Brain pericyte (primary cell): Measurements from ENCODE around the gene BTBD9.

ENCODE experiments used
- DNase-seq: peaks from one replicate; pipeline ENCODE4 v3.0.0-alpha.2; 2012; ENCODE audit warnings: low read depth, low spot score

The BTBD9 gene

DNA sequence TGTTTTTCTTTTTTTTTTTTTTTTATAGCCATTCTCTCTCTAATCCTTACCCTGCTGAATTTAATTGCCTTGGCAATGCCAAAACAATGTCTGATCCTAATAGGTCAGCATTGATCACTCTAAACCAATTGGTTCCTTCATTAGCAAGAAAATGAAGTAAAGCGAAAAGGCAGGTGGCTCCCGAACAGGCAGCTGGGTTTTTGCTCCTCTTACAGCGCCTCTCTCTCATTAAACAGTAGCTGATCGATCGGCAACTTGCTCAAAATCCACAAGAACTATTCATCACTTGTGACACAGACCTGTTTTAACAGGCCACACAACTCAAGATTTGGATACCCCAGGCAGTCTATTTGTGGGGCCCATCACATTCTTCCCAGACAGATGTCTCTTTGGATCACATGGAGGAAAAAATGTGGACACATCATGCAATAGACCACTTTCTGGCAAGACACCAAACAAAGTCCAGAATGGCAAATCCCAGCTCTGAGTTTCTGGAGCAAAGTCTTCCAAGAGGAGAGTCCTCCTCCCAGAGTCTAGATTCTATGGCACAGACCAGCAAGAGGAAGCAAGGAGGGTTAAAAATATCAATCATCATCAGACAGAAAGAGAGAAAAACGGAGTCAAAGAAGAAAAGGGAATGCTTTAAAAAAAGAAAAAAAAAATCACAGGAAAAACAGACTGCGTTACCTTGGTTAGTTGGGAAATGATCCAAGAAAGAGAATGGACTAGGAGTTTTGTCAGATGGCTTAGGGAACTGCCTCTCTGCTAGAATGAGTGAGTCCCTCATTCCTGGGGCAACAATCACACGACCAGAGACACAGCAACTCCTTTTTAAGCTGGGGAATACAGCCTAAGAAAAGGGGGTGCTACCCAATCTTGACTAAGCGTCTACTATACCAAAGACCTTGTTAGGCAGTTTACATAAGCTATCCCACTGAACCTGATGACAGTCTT is 247.8 kb downstream of the BTBD9 start:
- no peak for DNase-seq

DNA sequence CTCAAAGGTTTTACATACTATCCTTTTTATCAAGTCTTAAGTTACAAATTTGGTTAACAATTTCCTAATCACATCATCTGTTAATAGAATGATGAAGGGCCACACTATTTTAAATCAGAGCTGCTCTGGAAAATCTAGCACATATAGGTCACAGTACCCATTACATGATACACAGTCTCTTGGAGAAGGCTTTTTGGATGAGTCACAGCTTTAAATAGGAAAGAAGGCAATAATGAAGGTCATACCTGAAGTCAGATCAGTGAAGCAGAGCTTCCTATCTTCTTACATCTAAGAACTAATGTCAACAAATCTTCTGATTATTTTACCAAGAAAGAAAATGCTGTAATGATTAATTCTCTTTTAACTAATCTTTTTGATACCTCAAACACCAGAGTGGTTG is 248.5 kb downstream of the BTBD9 start:
- DNase-seq, result no peak

DNA sequence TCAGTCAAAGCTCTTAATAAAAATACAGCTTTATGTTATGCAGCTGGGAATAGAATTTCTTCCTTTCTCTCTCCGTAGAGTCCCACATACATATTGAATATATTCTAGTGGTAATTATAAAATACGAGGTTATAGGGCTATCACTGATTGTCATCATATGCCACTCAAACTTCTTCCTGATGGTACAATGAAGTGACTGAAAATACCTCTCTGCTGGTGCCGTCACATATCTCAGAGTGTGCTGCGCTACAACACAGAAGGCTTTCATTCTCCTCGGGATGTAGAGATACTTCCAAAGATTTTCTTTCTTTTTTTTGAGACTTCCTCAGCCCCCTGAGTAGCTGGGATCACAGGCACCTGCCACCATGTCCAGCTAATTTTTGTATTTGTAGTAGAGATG is 249.9 kb downstream of the BTBD9 start:
- no peak for DNase-seq

DNA sequence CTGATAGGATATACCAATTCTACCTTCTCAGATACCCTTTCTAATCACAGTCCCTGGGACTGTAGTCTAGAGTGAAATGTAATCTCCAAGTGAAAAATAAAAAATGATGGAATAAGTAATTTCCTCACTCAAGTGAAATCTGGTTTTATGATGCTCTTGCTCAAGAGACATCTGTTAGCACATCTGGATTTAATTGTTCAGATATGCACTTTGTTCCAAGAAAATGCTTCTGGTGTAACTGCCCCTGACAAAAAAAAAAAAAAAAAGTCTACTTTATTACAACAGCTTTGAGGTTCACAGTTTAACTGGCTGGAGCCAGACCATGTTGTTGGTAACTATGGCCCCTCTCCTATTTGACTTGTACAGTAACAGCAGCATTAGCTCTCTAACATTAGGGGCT is 251.8 kb downstream of the BTBD9 start:
- DNase-seq, result no peak

DNA sequence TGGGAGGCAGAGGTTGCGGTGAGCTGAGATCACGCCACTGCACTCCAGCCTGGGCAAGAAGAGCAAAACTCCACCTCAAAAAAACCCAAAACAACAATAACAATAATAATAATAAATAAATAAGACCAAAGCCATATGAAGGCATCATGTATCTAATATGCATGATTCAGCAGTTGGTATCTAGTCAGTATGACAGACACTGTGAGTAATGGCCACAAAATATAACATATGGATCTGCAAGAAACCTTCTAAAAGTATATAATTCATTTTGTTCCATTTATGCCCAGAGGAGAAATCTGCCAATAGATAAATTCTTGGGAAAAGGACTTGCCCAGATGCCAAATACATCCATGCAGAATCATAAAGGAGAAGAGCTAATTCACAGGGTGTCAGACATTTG is 252.3 kb downstream of the BTBD9 start:
- DNase-seq, result no peak

DNA sequence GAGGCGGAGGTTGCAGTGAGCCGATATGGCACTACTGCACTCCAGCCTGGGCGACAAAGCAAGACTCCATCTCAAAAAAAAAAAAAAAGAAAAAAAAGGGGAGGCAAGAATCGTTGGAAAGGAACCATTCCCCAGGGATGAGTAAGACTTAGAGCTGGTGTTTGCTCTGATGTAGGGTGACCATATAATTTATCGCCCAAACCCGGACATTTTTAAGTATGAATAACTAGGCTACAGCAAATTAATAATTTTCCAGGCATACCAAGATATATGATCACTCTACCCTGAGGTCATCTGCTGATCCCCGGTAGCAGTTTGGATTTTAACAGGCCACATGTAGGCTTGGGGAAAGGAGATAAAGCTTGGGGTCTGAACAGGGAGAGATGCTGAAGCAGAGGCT is 260.9 kb downstream of the BTBD9 start:
- DNase-seq, result no peak

DNA sequence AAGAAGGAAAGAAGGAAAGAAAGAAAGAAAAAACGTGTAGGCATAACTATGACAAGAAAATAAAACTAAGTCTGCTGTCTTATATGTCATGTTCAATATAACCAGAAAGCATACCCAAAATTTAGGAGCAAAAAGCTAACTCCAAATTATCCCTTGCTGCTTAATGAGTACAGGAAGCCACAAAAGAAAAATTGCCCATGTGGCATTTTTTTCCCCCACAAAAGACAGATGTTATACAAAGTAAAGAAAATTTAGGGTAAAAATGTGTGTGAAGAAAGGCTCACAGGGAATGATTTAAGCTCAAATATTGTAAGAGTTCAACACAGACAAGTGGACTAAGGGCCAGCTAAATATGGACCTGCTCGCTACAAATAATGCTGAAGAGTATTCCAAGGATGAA is 263.8 kb downstream of the BTBD9 start:
- DNase-seq, result no peak

DNA sequence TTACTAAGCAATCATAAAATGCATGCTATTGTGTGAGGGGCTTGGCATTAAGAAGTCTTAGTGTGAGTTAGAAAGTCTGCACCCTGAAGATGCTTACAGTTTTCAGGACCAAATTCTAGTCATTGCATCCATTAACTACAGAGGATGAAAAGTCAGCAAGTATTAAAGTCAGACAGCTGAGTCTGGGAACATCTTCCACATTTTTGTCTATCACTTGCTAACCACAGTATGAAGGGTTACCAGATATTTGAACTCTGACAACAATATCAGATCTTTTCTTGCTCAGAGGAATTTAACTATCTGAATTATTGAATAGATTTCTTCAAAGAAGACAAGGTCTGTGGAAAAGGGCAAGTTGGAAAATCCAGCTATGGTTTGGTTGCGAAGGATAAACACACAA is 264.4 kb downstream of the BTBD9 start:
- no peak for DNase-seq

DNA sequence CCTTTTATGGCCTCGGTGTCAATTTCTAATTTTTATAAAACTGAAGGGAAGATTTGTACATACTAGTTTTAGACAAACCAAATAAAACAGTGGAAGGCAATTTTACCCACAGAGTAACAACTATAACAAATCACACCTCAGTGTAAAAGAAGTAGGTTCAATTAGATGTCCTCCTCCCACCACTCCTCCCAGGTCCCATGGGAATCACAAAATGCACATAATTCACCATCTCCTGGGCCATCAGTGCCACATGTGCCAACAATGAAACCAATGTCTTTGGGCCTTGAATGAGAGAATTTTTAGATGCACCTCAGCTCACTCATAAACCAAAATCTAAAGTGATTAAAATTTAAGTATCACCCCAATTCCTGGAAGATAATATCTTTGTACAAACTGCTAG is 267.8 kb downstream of the BTBD9 start:
- DNase-seq, result no peak

DNA sequence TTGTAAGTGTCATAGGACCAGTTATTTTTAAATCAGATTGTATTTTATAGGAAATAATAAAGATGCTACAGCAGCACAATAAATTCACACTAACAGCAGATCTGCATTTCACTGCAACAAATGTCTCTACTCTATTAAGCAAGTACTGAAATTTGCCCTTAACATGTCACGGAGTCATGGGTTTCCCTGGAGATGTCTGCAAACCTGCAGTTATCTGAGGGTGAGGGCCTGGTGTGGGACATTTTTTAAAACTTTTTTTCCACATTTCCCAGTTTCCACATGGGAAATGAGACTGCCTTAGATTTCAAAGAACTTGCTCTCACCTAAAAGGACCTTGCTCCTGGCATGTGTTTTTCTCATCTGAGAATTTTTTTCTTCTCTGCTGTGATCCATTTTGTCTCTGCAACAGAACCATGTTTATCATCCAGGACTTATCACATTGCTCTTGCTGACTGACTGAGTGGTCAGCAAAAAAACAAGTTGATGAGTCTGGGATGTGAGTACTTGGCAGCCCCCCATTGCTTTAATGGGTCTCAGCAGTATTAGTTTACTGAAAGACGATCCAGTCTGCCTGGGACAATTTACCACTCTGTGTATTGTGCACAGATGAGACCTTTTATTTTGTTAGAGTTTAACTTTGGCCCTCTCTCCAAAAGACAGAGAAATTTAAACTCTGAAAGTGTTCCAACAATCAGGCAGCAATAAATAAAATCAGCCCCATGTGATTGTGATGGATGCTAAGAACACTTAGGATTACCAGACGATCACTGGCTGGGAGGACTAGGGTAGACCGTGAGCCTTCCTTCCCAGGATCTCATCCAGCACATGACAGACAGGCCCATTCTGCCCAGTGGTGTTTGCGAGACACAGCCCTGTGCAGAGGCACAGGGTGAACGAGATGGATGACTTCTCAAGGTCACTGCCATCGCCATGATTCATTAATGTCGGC is 268.8 kb downstream of the BTBD9 start:
- DNase-seq, result no peak

DNA sequence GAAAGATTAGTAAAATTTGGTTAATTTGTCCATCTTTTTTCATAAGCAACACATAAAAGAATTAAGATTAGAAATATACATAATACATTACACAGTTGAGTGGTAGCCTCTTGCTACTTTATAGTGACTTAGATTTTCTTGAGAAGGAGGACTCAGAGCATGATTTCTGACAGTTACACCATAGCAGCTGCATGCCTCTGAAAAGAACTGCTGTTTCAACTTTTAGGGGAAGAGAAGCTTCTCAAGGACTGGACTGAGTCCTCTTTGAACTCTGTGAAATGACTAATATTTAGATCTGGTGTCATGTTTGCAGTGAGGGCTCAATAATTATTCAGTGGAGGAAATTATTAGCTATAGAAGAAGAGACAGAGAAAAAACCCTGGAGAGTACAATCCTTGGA is 272.5 kb downstream of the BTBD9 start:
- no peak for DNase-seq

DNA sequence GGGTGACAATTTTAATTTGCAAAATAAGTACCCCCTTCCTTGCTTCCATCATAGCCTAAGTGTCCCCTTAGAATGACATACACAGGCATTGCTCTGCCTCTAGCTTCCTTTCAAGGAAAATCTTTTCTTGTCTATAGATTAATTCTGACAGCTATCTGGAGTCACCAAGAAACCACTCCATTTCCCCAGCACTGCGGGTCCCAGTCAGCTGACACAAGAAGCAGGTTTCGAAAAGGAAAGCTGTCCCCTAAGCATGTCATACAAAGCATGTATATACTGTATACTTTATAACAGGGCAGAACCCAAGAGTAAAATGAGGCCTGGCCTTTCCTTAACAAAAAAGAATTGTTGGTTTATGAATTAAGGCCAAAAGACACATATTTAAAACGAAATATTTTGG is 273.5 kb downstream of the BTBD9 start:
- DNase-seq, result no peak

DNA sequence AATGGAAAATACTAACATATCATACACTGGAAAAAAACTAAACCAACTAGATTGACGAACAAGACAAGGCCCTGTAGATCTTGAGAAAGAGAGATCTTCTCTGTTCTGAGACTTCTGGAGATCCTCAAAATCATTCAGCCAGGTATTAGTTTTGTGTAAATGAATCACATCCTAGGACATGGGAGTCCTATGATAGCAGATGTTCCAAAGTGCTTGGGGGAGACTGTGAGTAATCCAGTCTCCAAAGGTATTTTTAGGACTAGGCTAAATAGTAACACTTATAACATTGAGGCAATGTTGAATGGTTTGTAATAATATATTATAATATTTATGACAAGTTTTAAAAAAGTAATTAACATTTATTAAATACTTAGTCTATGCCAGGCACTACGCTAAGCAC is 275.0 kb downstream of the BTBD9 start:
- no peak for DNase-seq

DNA sequence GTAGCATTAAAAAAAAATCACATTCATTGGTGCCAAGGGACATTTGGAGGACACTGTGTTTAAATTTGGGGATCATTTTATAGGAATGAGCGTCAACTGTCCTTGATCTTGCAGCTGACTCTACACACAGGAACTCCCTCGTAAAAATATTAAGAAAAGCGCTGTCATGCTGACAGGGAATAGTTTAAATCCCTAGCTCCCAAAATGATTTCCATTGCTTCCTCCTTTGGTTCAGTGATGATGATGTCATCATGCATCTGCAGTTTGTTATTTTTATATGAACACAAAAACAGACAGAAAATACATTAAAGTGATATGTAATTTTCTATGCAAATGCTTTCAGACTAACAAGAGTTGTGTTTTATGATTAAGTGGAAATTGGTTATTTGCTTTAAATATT is 275.6 kb downstream of the BTBD9 start:
- no peak for DNase-seq

DNA sequence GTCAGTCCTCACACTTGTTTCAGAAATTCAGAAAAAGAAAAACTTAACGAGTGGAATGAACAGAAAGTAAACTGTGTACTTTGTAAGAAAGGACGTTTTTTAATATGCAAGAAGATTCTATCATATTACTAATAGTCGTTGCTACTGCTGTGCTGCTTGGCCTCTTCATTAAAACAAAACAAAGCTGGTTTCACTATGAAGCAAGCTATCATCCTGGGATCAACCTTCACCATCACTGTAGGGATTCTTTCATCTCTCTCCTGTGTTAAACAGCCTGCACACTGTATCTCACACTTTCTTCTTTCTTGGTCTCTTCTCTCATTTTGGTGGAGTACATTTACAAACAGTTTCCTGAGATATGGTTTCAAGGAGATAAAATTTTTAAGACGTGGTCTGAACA is 284.2 kb downstream of the BTBD9 start:
- DNase-seq, result no peak

DNA sequence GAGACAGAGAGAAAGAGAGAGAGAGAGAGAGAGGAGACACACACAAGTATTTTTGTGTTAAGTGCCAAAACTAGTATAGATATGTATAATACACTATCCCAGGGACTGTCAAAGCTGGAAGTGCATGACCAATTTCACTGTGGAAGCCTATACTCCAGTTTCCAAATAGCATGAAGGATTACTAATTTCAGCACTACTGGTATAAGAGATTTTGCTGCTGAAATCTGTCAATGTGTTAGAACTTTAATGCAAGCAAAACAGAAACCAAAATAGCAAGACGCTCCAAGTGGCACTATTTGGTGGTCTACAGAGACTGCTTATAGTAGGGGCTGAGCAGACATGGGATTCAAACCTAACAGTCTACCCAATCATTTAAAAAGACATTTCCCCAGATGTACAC is 284.8 kb downstream of the BTBD9 start:
- DNase-seq, result no peak

DNA sequence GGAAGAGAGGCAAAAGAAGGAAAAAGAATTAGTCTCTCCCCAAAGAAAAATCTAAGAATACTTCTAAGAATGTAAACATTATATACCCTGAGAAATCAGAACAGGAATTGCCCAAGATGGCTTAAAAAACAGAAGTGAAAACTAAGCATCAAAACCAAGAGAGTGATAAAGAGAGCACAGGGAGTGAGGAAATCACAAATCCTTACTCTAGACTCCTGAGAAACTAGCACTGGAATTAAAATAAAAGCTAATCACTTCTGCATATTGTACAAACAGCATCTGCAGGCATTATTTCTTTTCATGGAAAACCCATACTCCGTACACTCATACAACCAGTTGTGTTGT is 285.7 kb downstream of the BTBD9 start:
- no peak for DNase-seq

DNA sequence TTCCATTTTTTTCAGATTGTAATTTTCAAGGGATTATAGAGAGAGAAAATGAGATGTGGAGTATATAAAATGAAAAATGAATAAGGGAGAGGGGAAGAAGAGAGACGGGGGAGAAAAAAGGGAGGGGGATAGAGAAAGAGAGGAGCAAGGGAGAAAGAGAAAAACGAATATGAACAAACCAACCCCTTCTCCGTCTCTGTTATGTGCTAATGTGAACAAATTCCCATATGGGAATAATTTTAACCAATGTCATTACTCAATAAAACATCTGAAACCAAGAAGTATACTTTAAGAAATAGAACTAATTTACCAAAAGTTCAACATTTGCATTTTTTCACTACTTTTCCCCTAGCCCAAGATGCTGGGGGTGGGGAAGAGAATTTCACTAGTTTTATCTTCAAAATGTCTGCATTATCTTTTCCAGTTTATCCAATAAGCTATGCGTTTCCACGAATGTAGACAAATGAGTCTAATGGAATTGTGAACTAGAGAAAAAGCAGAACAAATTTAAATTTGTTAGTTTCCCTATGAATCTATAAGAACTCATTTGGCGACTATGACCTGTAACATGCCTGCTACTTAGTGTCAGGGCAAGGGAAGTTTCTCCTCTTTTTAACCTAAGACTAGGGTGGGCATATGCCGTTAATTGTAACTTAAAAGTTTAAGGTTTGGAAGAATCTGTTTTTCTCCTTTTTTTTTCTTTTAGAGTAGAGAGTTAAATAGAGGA is 286.3 kb downstream of the BTBD9 start:
- DNase-seq, result no peak

DNA sequence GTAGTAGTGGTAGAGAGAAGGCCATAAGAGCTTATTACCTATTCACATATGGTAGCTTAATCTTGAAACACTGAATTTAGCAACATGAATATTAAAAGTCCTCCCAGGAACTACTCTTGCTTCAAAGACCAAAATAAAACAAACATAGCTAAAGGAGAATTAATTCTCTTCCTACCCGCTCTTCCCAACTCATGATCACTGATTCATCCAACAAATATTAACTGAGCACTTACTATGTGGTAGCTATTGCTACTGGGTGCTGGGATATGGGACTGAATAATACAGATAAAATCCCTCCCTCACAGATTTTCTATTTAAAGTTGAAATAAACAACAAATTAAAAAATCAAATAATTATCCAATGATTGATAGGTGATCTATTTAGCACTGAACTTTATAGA is 287.1 kb downstream of the BTBD9 start:
- DNase-seq, result no peak

DNA sequence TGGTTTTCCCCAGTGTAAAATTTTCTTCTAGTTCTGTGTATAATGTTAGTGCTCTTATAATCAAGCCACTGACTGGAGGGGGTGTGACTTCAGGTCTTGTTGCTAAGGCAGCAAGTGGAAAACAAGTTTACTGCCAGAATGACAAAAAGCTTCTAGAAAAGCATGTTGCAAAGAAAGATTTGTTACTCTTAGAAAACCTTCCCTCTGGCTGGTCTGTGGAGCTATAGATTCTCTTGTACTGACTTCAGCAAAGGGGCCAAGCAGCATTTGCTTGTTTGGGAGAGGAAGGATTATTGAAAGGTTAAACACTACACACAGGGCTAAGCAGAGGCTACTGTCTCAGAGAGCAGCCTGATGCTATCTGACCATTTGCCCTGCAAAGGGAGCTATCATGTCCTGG is 288.8 kb downstream of the BTBD9 start:
- no peak for DNase-seq

DNA sequence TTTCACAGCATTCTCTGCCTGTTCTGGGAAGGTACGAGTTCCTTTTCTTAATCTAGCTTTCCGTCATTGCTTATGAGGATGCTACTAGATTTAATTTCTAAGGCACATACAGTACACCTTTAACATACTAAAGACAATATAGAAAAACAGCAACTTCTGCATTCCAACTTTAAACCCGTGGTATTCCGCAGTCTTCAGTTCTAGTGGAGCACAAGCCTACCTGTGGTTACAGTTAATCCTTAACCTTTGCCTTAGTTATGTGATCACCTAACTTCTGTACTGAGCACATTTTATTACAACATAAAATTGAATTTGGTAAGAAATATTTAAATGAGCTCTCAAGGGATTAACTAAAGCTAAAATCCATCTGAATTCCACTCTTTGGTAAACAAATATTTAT is 289.5 kb downstream of the BTBD9 start:
- DNase-seq, result no peak

DNA sequence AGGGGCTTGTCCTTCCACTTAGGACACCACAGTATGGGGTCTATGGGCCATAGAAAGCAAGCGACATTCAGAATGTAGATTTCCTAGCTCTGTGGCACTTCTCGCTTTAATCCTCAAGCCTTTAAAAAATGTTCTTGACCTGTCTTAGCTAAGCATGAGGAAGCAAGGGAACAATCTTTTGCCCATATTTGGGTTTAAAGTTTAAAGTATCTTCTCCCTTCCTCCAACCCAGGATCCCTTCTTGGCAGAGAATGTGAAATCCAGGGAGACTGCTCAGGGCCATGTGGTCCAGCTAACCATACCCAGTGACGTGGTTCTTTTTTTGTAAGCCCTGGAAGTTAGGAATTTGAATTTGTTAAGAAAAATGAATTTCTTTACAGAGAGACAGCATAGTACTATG is 289.9 kb downstream of the BTBD9 start:
- no peak for DNase-seq
